Astrocyte (in vitro differentiated cells and primary cell): Measurements from ENCODE around the gene C3orf62. TPM values are rescaled to one million over a fixed set of nuclear protein-coding genes. Genes with fewer than 3 reads are reported as not detected.

ENCODE experiments used
- DNase-seq: peaks from one replicate; pipeline ENCODE4 v3.0.0-alpha.2; 2010; ENCODE audit warnings: low read depth
- FAIRE-seq: peaks from 2 replicates; lab custom pipeline; 2011; peaks lifted over from hg19 to GRCh38; lab: Jason Lieb, UNC
- H2AFZ ChIP-seq: 2 replicates; pipeline ENCODE4 v1.6.0; 2012; ENCODE audit warnings: low read depth, low read length, inconsistent platforms
- H3K27ac ChIP-seq: 2 replicates; pipeline ENCODE4 v1.5.1; 2011; ENCODE audit warnings: low read depth, low read length, inconsistent platforms
- H3K27me3 ChIP-seq: 2 replicates; pipeline ENCODE4 v1.6.0; 2011; ENCODE audit warnings: low read length, inconsistent platforms; ENCODE audit not compliant: insufficient read depth
- H3K36me3 ChIP-seq: 2 replicates; pipeline ENCODE4 v1.5.1; 2011; ENCODE audit warnings: low read length, inconsistent platforms; ENCODE audit not compliant: insufficient read depth
- H3K4me1 ChIP-seq: 2 replicates; pipeline ENCODE4 v1.5.1; 2011; ENCODE audit warnings: low read length, inconsistent platforms; ENCODE audit not compliant: insufficient read depth
- H3K4me2 ChIP-seq: 2 replicates; pipeline ENCODE4 v1.6.0; 2012; ENCODE audit warnings: low read length, inconsistent platforms
- H3K4me3 ChIP-seq: 2 replicates; pipeline ENCODE4 v1.5.1; 2011; ENCODE audit warnings: low read depth, mild to moderate bottlenecking, low read length, inconsistent platforms; ENCODE audit not compliant: insufficient read depth
- H3K79me2 ChIP-seq: 2 replicates; pipeline ENCODE4 v1.6.0; 2012; ENCODE audit warnings: mild to moderate bottlenecking, low read length, inconsistent platforms; ENCODE audit not compliant: insufficient read depth
- H3K9ac ChIP-seq: 2 replicates; pipeline ENCODE4 v1.6.0; 2012; ENCODE audit warnings: mild to moderate bottlenecking, low read length, inconsistent platforms
- H3K9me3 ChIP-seq: 2 replicates; pipeline ENCODE4 v1.5.1; 2012; ENCODE audit warnings: low read depth, mild to moderate bottlenecking, low read length, inconsistent platforms; ENCODE audit not compliant: insufficient read depth
- H4K20me1 ChIP-seq: 2 replicates; pipeline ENCODE4 v1.6.0; 2012; ENCODE audit warnings: low read length, inconsistent platforms; ENCODE audit not compliant: insufficient read depth
- H3K27ac Mint-ChIP-seq: one replicate; pipeline ENCODE4 v1.8.0; 2021; ENCODE audit warnings: mild to moderate bottlenecking, mixed read lengths; ENCODE audit not compliant: unreplicated experiment
- H3K27me3 Mint-ChIP-seq: one replicate; pipeline ENCODE4 v1.8.0; 2021; ENCODE audit warnings: low read depth, mixed read lengths; ENCODE audit not compliant: unreplicated experiment
- H3K36me3 Mint-ChIP-seq: one replicate; pipeline ENCODE4 v1.8.0; 2021; ENCODE audit warnings: low read depth, mixed read lengths; ENCODE audit not compliant: unreplicated experiment
- H3K4me1 Mint-ChIP-seq: one replicate; pipeline ENCODE4 v1.8.0; 2021; ENCODE audit warnings: low read depth, mixed read lengths; ENCODE audit not compliant: unreplicated experiment
- H3K4me3 Mint-ChIP-seq: one replicate; pipeline ENCODE4 v1.8.0; 2021; ENCODE audit warnings: mild to moderate bottlenecking, moderate library complexity, mixed read lengths; ENCODE audit not compliant: unreplicated experiment
- H3K9me3 Mint-ChIP-seq: one replicate; pipeline ENCODE4 v1.8.0; 2021; ENCODE audit warnings: mild to moderate bottlenecking, mixed read lengths; ENCODE audit not compliant: unreplicated experiment
- CTCF ChIP-seq: IDR thresholded peaks from 2 replicates; pipeline ENCODE4 v1.5.1; 2011; ENCODE audit warnings: low read depth, mild to moderate bottlenecking, inconsistent platforms, low read length, moderate library complexity; ENCODE audit not compliant: insufficient read depth
- EZH2 ChIP-seq: IDR thresholded peaks from 2 replicates; pipeline ENCODE4 v1.6.1; 2012; ENCODE audit warnings: mild to moderate bottlenecking, low read length, inconsistent platforms; ENCODE audit not compliant: insufficient read depth
- total RNA-seq: library from RNA; stranded (reverse); gene quantifications from 2 replicates; pipeline ENCODE4 v1.2.1, GENCODE V29; 2021

Gene C3orf62
- total RNA-seq, 1 donor from 2014 or later: 4.8 TPM

- no peaks in the 10 kb centered on the region for H3K79me2 ChIP-seq
- Mint-ChIP-seq H3K4me1 (peaks cover 2% of the 10 kb centered on the region), H3K27me3 (no peaks in the 10 kb centered on the region), H3K27ac (no peak overlapping the region), H3K4me3 (no peak overlapping the region), H3K36me3 (peaks cover 13% of the 10 kb centered on the region), H3K9me3 (no peaks in the 10 kb centered on the region)
- no peak overlapping the region for H3K4me3 ChIP-seq
- peaks cover 15% of the 10 kb centered on the region for H4K20me1 ChIP-seq
- no peaks in the 10 kb centered on the region for H3K4me1 ChIP-seq
- H3K9ac ChIP-seq: no peak overlapping the region
- no peak for TF ChIP-seq EZH2
- TF ChIP-seq CTCF: no peak
- no peak overlapping the region for H2AFZ ChIP-seq
- no peak overlapping the region for H3K27ac ChIP-seq
- no peak for DNase-seq
- H3K36me3 ChIP-seq: peaks cover 22% of the 10 kb centered on the region
- FAIRE-seq: no peak
- H3K4me2 ChIP-seq: no peak overlapping the region
- no peaks in the 10 kb centered on the region for H3K27me3 ChIP-seq
- H3K9me3 ChIP-seq: no peaks in the 10 kb centered on the region
These were observed 39.8 kb upstream of the C3orf62 start for GRCh38 chr3:49316696-49317457.

- Histone ChIP-seq H3K27me3 (no peaks in the 10 kb centered on the region), H3K27ac (peak overlapping the region; percentile 56), H3K4me3 (no peak overlapping the region), H3K9me3 (no peaks in the 10 kb centered on the region), H3K36me3 (peaks cover 24% of the 10 kb centered on the region), H2AFZ (no peak overlapping the region), H3K9ac (no peak overlapping the region), H3K4me1 (no peaks in the 10 kb centered on the region), H4K20me1 (peaks cover 10% of the 10 kb centered on the region), H3K79me2 (peaks cover 8% of the 10 kb centered on the region), H3K4me2 (no peak overlapping the region)
- H3K27me3 Mint-ChIP-seq: no peaks in the 10 kb centered on the region
- TF ChIP-seq EZH2 (no peak), CTCF (no peak)
- H3K4me3 Mint-ChIP-seq: no peak overlapping the region
- DNase-seq (no peak), FAIRE-seq (no peak)
- H3K27ac Mint-ChIP-seq: no peak overlapping the region
- H3K36me3 Mint-ChIP-seq: peaks cover 15% of the 10 kb centered on the region
- H3K9me3 Mint-ChIP-seq: no peaks in the 10 kb centered on the region
- peaks cover 2% of the 10 kb centered on the region for H3K4me1 Mint-ChIP-seq
These were observed 37.1 kb upstream of the C3orf62 start for GRCh38 chr3:49313896-49314688.
